ENCODE results near the gene CHDH. TPM values are rescaled to one million over a fixed set of nuclear protein-coding genes. Genes with fewer than 3 reads are reported as not detected.

Gene CHDH
- polyA plus RNA-seq, 1 donor from 2014 or later, result 0.45 TPM

DNA sequence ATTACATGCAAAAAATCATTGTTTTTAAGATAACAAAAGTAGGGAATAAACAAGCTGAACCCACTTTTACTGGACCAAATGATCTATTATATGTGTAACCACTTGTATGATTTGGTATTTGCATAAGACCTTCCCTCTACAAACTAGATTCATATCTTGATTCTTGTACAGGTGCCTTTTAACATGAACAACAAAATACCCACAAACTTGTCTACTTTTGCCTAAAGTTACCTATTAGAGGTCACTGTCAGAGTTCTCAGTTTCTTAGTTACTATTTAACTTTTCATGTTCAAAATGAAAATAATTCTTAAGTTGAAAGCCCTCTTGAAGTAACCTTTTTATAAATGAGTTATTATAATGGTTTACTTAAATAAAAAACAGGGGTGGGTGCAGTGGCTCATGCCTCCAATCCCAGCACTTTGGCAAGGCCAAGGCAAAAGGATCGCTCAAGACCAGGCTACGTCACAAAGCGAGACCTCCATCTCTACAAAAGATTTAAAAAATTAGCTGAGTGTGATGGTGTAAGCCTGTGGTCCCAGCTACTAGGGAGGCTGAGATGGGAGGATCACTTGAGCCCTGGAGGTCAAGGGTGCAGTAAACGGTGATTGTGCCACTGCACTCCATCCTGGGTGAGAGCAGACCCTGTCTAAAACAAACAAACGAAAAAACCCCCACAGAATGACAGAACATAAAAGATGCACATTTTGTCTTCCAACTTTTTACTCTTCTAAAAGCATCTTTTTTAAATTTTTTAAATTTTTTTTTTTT is 19.7 kb upstream of the CHDH start:
- Mint-ChIP-seq H3K4me1 (peaks cover 11 to 17% (median 13%) of the 10 kb centered on the region in 3 donors), H3K36me3 (peaks cover 19% of the 10 kb centered on the region), H3K9me3 (no peaks in the 10 kb centered on the region), H3K4me3 (no peak overlapping the region), H3K27me3 (no peaks in the 10 kb centered on the region), H3K27ac (no peak overlapping the region)

DNA sequence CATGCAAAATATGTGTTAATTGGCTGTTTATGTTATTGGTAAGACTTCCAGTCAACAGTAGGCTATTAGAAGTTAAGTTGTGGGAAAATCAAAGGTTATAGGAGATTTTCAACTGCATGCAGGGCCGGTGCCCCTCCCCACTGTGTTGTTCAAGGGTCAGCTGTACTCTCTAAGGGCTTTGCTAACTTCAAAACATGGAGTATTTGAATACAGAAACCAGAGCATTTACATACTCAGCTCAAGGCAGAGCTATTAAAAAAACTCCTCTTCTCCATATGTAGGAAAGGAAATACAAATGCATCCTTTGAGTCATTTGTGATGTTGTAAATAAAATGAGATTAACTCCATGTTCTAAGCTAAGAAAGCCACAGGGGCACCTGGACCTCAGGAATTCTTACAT is 16.9 kb upstream of the CHDH start:
- Mint-ChIP-seq H3K36me3 (peaks cover 18% of the 10 kb centered on the region), H3K4me3 (peak overlapping the region in 2 of 4 donors; percentile 65 to 72), H3K27me3 (no peaks in the 10 kb centered on the region), H3K4me1 (peaks cover 13 to 19% (median 14%) of the 10 kb centered on the region in 3 donors), H3K27ac (peak overlapping the region in 2 of 3 donors; percentile 10 to 16), H3K9me3 (no peaks in the 10 kb centered on the region)

DNA sequence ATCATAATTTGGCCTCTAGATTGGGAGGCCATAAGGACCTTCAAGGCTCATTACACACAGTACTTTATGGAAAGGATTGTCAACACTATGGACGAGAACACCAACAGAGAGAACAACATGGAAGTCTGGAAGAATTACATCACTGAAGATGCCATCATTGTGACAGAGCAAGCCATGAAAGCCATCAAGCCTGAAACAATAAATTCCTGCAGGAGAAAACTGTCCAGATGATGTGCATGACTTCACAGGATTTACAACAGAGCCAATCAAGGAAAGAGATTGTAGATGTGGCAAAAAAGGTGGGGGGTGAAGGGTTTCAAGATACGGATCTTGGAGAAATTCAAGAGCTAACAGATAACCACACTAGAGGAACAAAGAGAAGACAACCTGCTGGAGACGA is 16.0 kb upstream of the CHDH start:
- Mint-ChIP-seq H3K4me3 (peak overlapping the region in 1 of 4 donors; percentile 48), H3K9me3 (no peaks in the 10 kb centered on the region), H3K4me1 (peaks cover 13 to 24% (median 17%) of the 10 kb centered on the region in 3 donors), H3K27me3 (no peaks in the 10 kb centered on the region), H3K27ac (peak overlapping the region in 1 of 3 donors; percentile 0), H3K36me3 (peaks cover 18% of the 10 kb centered on the region)

DNA sequence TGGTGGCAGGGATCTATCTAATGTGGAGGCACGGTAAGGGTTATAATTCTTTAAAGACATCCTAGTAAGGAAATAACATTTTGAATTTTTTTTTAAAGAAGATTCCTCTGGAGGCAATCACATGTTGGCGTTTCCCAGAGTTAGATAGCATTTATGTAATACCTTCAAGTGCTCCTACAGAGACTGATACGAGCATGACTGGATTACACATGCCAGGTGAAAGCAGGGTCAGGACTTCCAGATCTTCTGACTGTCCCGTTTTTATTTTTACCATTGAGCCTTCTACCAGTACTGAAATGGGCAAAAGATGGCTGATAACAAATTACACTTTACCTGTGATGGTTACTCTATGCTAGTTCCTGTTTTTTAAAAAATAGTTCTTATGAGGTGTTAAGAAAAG is 14.0 kb upstream of the CHDH start:
- Mint-ChIP-seq H3K9me3 (no peaks in the 10 kb centered on the region), H3K27ac (no peak overlapping the region), H3K4me1 (peaks cover 18 to 30% (median 20%) of the 10 kb centered on the region in 3 donors), H3K4me3 (no peak overlapping the region), H3K27me3 (no peaks in the 10 kb centered on the region), H3K36me3 (peaks cover 15% of the 10 kb centered on the region)

DNA sequence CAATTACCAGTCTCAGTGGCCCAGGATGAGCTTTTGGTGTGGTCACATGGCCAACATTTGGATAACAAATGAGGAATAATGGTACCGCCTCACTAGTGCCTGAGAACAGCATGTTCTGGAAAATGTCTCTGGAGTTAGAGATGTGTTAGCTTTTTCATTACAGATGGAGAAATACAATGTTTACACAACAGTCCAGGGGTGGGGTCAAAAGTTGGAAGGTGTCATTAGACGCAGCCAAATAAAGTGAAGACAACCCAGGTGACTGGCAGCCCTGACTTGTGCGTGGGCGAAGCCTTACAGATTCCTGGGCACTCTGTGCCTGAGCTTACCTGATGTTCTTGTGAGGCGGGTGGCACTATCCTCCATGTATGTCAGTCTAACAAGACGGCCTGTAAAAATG is 13.0 kb upstream of the CHDH start:
- Mint-ChIP-seq H3K9me3 (no peaks in the 10 kb centered on the region), H3K4me3 (no peak overlapping the region), H3K27ac (no peak overlapping the region), H3K4me1 (peaks cover 17 to 22% (median 18%) of the 10 kb centered on the region in 3 donors), H3K27me3 (no peaks in the 10 kb centered on the region), H3K36me3 (peaks cover 9% of the 10 kb centered on the region)

DNA sequence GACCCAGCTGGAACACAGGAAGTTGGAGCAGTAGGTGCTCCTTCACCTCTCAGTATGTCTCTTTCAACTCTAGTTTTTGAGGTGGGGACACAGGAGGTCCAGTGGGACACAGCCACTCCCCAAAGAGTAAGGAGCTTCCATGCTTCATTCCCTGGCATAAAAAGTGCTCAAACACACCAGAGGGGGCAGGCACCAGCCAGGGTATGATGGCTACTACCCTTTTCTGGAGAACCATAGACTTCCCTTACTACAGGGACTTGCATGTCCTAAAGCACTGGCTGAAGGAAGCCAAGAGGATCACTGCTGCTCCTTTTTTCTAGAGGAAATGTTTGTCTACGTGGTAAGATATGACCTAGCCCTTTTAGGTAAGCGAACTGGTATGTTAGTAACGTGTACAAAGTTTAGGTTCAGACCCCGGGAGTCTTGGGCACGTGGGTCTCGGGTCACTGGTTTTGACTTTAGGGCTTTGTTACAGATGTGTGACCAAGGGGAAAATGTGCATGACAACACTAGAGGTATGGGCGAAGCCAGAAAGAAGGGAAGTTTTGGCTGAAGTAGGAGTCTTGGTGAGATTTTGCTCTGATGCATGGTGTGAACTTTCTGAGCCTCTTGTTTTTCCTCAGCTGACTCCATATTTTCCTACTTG is 12.0 kb upstream of the CHDH start:
- H3K27me3 Mint-ChIP-seq, result no peaks in the 10 kb centered on the region
- peak overlapping the region in 1 of 4 donors; percentile 54 for H3K4me3 Mint-ChIP-seq
- peak overlapping the region in 1 of 3 donors; percentile 25 for H3K27ac Mint-ChIP-seq
- peaks cover 9% of the 10 kb centered on the region for H3K36me3 Mint-ChIP-seq
- peaks cover 14 to 16% (median 15%) of the 10 kb centered on the region in 3 donors for H3K4me1 Mint-ChIP-seq
- H3K9me3 Mint-ChIP-seq, result no peaks in the 10 kb centered on the region

DNA sequence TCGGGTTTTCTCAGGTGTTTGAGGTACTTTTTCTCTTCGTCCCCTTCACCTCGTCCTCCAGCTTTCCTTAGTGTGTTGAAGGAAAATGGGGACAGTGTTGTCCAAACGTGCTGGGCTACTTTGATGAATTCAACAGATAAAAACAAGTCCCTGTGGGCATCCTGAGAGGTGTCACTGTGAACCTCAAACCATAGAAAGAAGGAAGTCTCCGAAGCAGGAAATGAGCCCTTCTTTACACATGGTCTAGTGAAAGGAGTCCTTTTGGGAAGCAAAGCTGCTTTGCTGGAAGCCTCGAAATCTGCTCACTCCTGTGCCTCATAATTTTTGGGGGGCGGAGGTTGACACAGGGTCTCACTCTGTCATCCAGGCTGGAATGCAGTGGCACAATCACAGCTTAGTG is 10.7 kb upstream of the CHDH start:
- Mint-ChIP-seq H3K27ac (no peak overlapping the region), H3K4me1 (peaks cover 4 to 13% (median 9%) of the 10 kb centered on the region in 3 donors), H3K36me3 (peaks cover 6% of the 10 kb centered on the region), H3K9me3 (no peaks in the 10 kb centered on the region), H3K27me3 (no peaks in the 10 kb centered on the region), H3K4me3 (peak overlapping the region in 1 of 4 donors; percentile 75)

DNA sequence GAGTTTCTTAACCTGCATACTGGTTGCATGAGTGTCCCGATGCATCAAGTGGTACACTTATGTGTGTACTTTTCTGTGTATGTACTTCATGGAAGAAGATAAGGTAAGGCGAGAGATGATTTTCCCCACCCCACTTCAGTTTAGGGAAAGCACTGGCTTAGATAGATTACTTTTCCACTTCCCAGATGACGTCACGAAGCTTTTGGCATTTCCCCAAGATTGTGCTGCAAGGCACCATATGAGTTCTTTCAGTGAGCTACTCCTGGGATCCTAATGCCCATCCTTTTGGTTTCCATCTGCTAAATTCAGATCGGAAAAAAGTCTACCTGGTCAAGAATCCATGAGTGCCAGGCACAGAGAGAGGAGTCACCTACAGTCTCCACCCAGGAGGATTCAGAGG is 4.7 kb upstream of the CHDH start:
- no peaks in the 10 kb centered on the region for H3K36me3 Mint-ChIP-seq

DNA sequence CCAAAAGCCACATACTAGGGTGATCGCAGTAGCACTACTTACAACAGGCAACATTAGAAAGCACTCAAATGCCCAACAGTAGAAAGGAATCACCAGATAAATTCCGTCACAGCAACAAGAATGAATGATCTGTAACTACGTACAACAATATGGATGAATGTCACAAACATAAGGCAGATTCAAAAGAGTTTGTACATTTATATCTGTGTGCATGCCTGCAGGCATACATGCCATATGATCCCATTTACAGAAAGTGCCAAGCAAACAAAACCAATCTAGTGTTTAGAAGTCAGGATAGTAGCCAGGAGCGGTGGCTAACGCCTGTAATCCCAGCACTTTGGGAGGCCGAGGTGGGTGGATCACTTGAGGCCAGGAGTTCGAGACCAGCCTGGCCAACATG is 3.7 kb upstream of the CHDH start:
- H3K27me3 Mint-ChIP-seq, result peaks cover 16% of the 10 kb centered on the region
- no peaks in the 10 kb centered on the region for H3K9me3 Mint-ChIP-seq
- H3K27ac Mint-ChIP-seq, result no peak overlapping the region
- peaks cover 0 to 6% (median 3%) of the 10 kb centered on the region in 3 donors for H3K4me1 Mint-ChIP-seq
- H3K36me3 Mint-ChIP-seq, result no peaks in the 10 kb centered on the region
- H3K4me3 Mint-ChIP-seq, result no peak overlapping the region

More for the DNA sequence above, 4.7 kb upstream of the CHDH start:
- Mint-ChIP-seq H3K27me3 (peaks cover 11% of the 10 kb centered on the region), H3K4me1 (peaks cover 0 to 2% (median 0%) of the 10 kb centered on the region in 3 donors), H3K9me3 (no peaks in the 10 kb centered on the region), H3K27ac (no peak overlapping the region), H3K4me3 (no peak overlapping the region)

DNA sequence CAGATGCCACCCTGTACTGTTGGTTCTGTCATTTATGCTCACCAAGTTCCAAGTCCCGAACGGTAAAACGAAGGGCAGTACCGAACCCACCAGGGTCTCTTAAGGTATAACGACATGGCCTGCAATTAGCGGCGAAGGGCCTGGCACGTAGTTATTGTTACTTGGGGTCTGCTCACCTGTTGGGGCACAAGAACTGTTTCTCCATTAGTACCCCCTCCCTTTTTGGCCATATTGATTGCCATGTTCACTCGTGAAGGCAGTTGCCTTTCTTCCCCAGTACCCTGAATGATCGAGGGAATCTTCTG is 584 bp upstream of the CHDH start:
- peaks cover 25% of the 10 kb centered on the region for H3K27me3 Mint-ChIP-seq

DNA sequence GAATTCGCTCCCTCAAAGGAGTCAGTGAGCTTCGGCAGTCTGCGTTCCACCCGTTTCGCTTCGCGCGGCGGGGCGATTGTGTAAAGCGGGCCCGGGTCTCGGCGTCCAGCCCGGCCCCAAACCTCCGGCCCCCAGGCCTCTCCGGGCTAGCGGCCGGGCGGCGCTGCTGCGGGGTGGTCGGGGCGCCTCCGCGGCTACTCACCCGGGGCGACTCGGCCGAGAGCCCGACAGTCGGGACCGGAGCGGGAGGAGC is 412 bp downstream of the CHDH start:
- Mint-ChIP-seq H3K4me1 (peaks cover 10 to 18% (median 15%) of the 10 kb centered on the region in 3 donors), H3K4me3 (peak overlapping the region; percentile 75 to 90 (median 80)), H3K27ac (no peak overlapping the region), H3K36me3 (no peaks in the 10 kb centered on the region), H3K9me3 (peaks cover 0 to 2% (median 0%) of the 10 kb centered on the region in 3 donors), H3K27me3 (peaks cover 25% of the 10 kb centered on the region)

More for the DNA sequence above, 584 bp upstream of the CHDH start:
- Mint-ChIP-seq H3K4me3 (peak overlapping the region; percentile 64 to 76 (median 68)), H3K4me1 (peaks cover 10 to 18% (median 15%) of the 10 kb centered on the region in 3 donors), H3K36me3 (no peaks in the 10 kb centered on the region), H3K9me3 (peaks cover 0 to 2% (median 0%) of the 10 kb centered on the region in 3 donors), H3K27ac (no peak overlapping the region)

DNA sequence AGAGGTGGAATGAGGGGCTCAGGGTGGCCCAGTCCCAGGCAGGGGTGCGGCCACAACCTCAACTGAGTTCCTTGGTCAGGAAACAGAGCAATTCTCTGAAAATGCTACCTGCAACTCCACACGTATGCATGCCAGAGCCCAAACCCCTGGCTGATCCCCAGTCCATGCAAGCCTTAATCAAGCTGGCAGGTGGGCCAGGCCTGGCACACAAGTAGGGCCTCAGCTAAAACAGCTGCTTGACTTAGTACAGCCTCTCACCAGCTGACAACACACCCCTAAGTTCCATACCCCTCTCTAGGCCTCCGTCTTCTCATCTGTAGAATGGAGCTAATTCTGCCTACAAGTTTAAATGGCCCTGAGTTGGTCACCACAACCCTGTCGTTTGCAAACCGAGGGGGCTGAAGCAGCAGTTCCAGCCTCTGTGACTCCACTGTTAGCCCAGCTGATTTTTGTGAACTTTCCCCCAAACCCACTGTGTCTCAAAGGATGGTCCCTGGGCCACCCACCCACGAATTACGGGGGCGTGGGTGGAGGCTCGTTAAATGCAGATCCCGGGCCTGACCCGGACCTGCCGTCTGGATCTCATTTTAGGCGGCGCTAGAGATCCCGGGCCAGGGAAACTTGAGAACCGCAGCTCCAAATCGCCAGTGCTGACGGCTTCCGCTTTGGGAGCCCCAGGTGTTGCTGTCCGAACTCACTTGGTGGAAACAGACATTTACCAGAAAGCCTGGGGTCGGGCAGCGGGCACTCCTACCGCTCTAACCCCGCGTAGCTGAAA is 927 bp downstream of the CHDH start:
- Mint-ChIP-seq H3K9me3 (peaks cover 0 to 2% (median 0%) of the 10 kb centered on the region in 3 donors), H3K27ac (peak overlapping the region in 1 of 3 donors; percentile 95), H3K36me3 (no peaks in the 10 kb centered on the region), H3K27me3 (peaks cover 25% of the 10 kb centered on the region), H3K4me1 (peaks cover 10 to 18% (median 15%) of the 10 kb centered on the region in 3 donors), H3K4me3 (peak overlapping the region; percentile 75 to 90 (median 80))

DNA sequence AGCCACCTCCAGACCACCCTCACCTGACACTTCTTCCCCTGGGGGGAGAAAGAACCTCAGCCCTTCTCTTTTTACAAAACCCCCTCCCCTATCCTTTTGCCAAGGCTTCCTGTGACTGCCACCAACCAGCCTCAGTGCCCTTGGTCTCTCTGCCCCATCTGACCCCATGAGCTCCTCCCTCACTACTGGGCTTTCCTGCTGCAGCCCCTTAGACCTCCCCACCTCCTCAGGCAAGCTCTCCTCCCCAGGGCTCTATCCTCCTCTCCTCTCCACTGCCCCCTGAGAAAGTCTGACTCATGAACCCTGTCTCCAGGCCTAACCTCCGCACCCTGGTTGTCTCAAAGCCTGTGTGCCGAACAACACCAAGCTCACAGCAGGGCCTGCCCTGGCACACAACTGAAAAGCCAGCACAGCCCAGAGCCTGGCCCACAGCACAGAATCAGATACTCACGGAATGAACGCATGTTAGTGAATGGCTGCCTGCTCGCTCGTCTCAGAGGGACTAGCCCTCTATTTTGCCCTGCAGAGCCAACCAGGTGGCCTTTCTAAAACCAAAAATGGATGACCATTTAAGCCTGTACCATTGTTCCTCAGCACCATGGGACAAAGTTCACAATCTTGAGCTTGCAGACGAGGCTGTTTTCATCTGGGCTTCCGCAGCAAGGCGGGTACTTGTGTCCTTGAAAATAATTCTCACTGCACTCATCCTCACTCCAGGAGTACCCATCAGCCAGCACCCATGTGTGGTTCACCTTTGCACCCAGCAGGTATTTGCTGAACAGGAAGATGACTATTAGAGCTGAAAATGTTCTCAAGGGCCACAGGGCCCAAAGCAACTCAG is 1.7 kb downstream of the CHDH start:
- peaks cover 25% of the 10 kb centered on the region for H3K27me3 Mint-ChIP-seq
- H3K36me3 Mint-ChIP-seq, result no peaks in the 10 kb centered on the region
- H3K4me1 Mint-ChIP-seq, result peaks cover 10 to 18% (median 15%) of the 10 kb centered on the region in 3 donors
- H3K9me3 Mint-ChIP-seq, result peaks cover 0 to 2% (median 0%) of the 10 kb centered on the region in 3 donors
- peak overlapping the region in 3 of 4 donors; percentile 45 to 75 (median 69) for H3K4me3 Mint-ChIP-seq
- H3K27ac Mint-ChIP-seq, result no peak overlapping the region
